ENCODE results near the gene AFF4. TPM values are rescaled to one million over a fixed set of nuclear protein-coding genes. Genes with fewer than 3 reads are reported as not detected.

The AFF4 gene
- polyA plus RNA-seq, 1 of the 3 experiments (the other 2 are of a cell fraction) = 8.1 TPM

GRCh38 chr5:132898094-132898493 is 65.3 kb downstream of the AFF4 start:
- no peak for DNase-seq
- no peaks in the 10 kb centered on the region for H3K9me3 ChIP-seq
- no peaks in the 10 kb centered on the region for H3K4me1 ChIP-seq (ENCODE audit: control insufficient read depth in 1 of 2, insufficient read depth in 2 of 2, low read depth in 1 of 2, low read length in 1 of 2)
- ChIA-PET CTCF (interaction anchor here (1.2 kb wide), 1 partner anchor 15 kb away, joined by 3 read pairs; no protein-coding TSS in a partner anchor), POLR2A (no interaction called here)
- WGBS (ENCODE audit: low lambda C conversion rate) = 74% methylated on average over 3 of the region's 3 CpGs
- no peak overlapping the region for H2AFZ ChIP-seq (ENCODE audit: low read depth)
- peaks cover 69% of the 10 kb centered on the region for H3K79me2 ChIP-seq (ENCODE audit: insufficient read depth)
- TF ChIP-seq MEF2A (IDR thresholded peaks at IDR 0.05; ENCODE audit: borderline replicate concordance, low read depth) = no peak
- no peak for TF ChIP-seq IRF3 (IDR thresholded peaks at IDR 0.05; ENCODE audit: low read depth, low read length)
- TF ChIP-seq RAD21 (IDR thresholded peaks at IDR 0.05; ENCODE audit: low read length) = no peak
- TF ChIP-seq RFX5 (IDR thresholded peaks at IDR 0.05; ENCODE audit: low read length) = no peak
- TF ChIP-seq EP300 (IDR thresholded peaks at IDR 0.05; ENCODE audit: borderline replicate concordance in 1 of 2, low read depth in 1 of 2, low read length in 1 of 2) = no peak
- TF ChIP-seq RCOR1 (IDR thresholded peaks at IDR 0.05; ENCODE audit: low read length) = no peak
- TF ChIP-seq TCF12 (IDR thresholded peaks at IDR 0.05) = no peak
- TF ChIP-seq ZBTB33 (IDR thresholded peaks at IDR 0.05; ENCODE audit: borderline replicate concordance, low read depth) = no peak
- H3F3A ChIP-seq (replicated peaks; ENCODE audit: insufficient read depth) = peaks cover 11% of the 10 kb centered on the region
- H3K27ac ChIP-seq (ENCODE audit: low read depth in 2 of 2, low read length in 1 of 2) = no peak overlapping the region
- no peaks in the 10 kb centered on the region for H3K9me2 ChIP-seq
- H3K4me2 ChIP-seq = no peak overlapping the region
- H3K36me3 ChIP-seq (replicated peaks in 1 of 2; ENCODE audit: control insufficient read depth in 1 of 2, insufficient read depth in 2 of 2, low read length in 1 of 2) = peaks cover 71 to 94% of the 10 kb centered on the region in 2 experiments
- no peaks in the 10 kb centered on the region for H3K27me3 ChIP-seq (ENCODE audit: insufficient read depth)
- peaks cover 10% of the 10 kb centered on the region; the same call in 1 of the 2 replicates for H4K20me1 ChIP-seq (ENCODE audit: insufficient read depth)
- no peak overlapping the region for H3K9ac ChIP-seq
- H3K4me3 ChIP-seq (ENCODE audit: low read depth in 2 of 2, low read length in 1 of 2) = no peak overlapping the region

GRCh38 chr5:132896685-132897084 is 66.7 kb downstream of the AFF4 start:
- Histone ChIP-seq H3K9me2 (no peaks in the 10 kb centered on the region), H4K20me1 (ENCODE audit: insufficient read depth) (peaks cover 15% of the 10 kb centered on the region; the same call in 1 of the 2 replicates), H3K4me1 (ENCODE audit: control insufficient read depth in 1 of 2, insufficient read depth in 2 of 2, low read depth in 1 of 2, low read length in 1 of 2) (no peaks in the 10 kb centered on the region), H3K79me2 (ENCODE audit: insufficient read depth) (peaks cover 75% of the 10 kb centered on the region), H2AFZ (ENCODE audit: low read depth) (no peak overlapping the region), H3K36me3 (replicated peaks in 1 of 2; ENCODE audit: control insufficient read depth in 1 of 2, insufficient read depth in 2 of 2, low read length in 1 of 2) (peaks cover 82 to 98% of the 10 kb centered on the region in 2 experiments), H3K9ac (no peak overlapping the region), H3K9me3 (no peaks in the 10 kb centered on the region), H3K27me3 (ENCODE audit: insufficient read depth) (no peaks in the 10 kb centered on the region), H3K4me2 (no peak overlapping the region), H3F3A (replicated peaks; ENCODE audit: insufficient read depth) (peaks cover 13% of the 10 kb centered on the region), H3K4me3 (ENCODE audit: low read depth in 2 of 2, low read length in 1 of 2) (no peak overlapping the region), H3K27ac (ENCODE audit: low read depth in 2 of 2, low read length in 1 of 2) (no peak overlapping the region)
- ChIA-PET POLR2A (no interaction called here), CTCF (interaction anchor here (1.0 to 2.3 kb wide), 2 partner anchors 11 to 13 kb away, joined by 4 to 10 read pairs; no protein-coding TSS in a partner anchor)
- WGBS (ENCODE audit: low lambda C conversion rate) = 93% methylated on average over 7 of the region's 7 CpGs
- no peak for DNase-seq
- no peak for TF ChIP-seq JUND (IDR thresholded peaks at IDR 0.05)
- no peak for TF ChIP-seq EP300 (IDR thresholded peaks at IDR 0.05; ENCODE audit: borderline replicate concordance in 1 of 2, low read depth in 1 of 2, low read length in 1 of 2)
- no peak for TF ChIP-seq FOSL2 (IDR thresholded peaks at IDR 0.05; ENCODE audit: borderline replicate concordance, low read depth)
- TF ChIP-seq ZBTB33 (IDR thresholded peaks at IDR 0.05; ENCODE audit: borderline replicate concordance, low read depth) = no peak
- no peak for TF ChIP-seq IRF3 (IDR thresholded peaks at IDR 0.05; ENCODE audit: low read depth, low read length)
- no peak for TF ChIP-seq SMC3 (IDR thresholded peaks at IDR 0.05; ENCODE audit: low read depth, low read length)
- no peak for TF ChIP-seq POLR2AphosphoS5 (IDR thresholded peaks at IDR 0.05; ENCODE audit: low read depth, low read length)
- no peak for TF ChIP-seq RAD21 (IDR thresholded peaks at IDR 0.05; ENCODE audit: low read length)
- TF ChIP-seq RXRA (IDR thresholded peaks at IDR 0.05; ENCODE audit: borderline replicate concordance, low read depth) = no peak
- TF ChIP-seq FOXJ3 (CRISPR knock-in tag; IDR thresholded peaks at IDR 0.05) = no peak
- no peak for TF ChIP-seq MAX (IDR thresholded peaks at IDR 0.05; ENCODE audit: low read depth)
- no peak for TF ChIP-seq REST (IDR thresholded peaks at IDR 0.05; ENCODE audit: low read depth, low read length)
